Upper lobe of left lung (tissue), 6 donors: ENCODE measurements around the gene SNX13. TPM values are rescaled to one million over a fixed set of nuclear protein-coding genes. Genes with fewer than 3 reads are reported as not detected.

Source experiments
- ATAC-seq, 2 donors: fragments of 200-7000 bp; cut with Tn5 transposase; one replicate each; pipeline ENCODE4 v1.9.1; 2022; ENCODE audit warnings: mild to moderate bottlenecking in 2 of 2, moderate library complexity in 2 of 2; ENCODE audit not compliant: low FRiP score in 2 of 2
- DNase-seq, 2 donors: peaks; one replicate each; pipeline ENCODE4 v3.0.0-alpha.2; 2019 to 2020
- H3K27ac ChIP-seq, 4 donors: fragments of 200-600 bp; sonication (generic); one replicate each; pipeline ENCODE4 v1.5.1; 2016 to 2019
- H3K27me3 ChIP-seq, 4 donors: fragments of 200-600 bp; sonication (generic); one replicate each; pipeline ENCODE4 v1.5.1; 2017 to 2019
- H3K36me3 ChIP-seq, 4 donors: fragments of 200-600 bp; sonication (generic); one replicate each; pipeline ENCODE4 v1.5.1; 2016 to 2019
- H3K4me1 ChIP-seq, 4 donors: fragments of 200-600 bp; sonication (generic); one replicate each; pipeline ENCODE4 v1.5.1; 2018 to 2019
- H3K4me3 ChIP-seq, 4 donors: fragments of 200-600 bp; sonication (generic); one replicate each; pipeline ENCODE4 v1.5.1; 2017 to 2019; ENCODE audit warnings: mild to moderate bottlenecking in 2 of 4, moderate library complexity in 1 of 4
- H3K9me3 ChIP-seq, 4 donors: fragments of 200-600 bp; sonication (generic); one replicate each; pipeline ENCODE4 v1.5.1; 2018 to 2019
- EP300 ChIP-seq, 4 donors: sonication (generic); formaldehyde crosslinking; IDR thresholded peaks; one replicate each; pipeline ENCODE4 v1.5.1; 2017; ENCODE audit warnings: antibody characterized with exemption in 4 of 4, control low read depth in 2 of 4
- POLR2A ChIP-seq, 4 donors: fragments of 450-650 bp; IDR thresholded peaks; one replicate each; pipeline ENCODE4 v1.5.1; 2016 to 2017; ENCODE audit warnings: antibody characterized with exemption in 4 of 4, mild to moderate bottlenecking in 2 of 4
- POLR2AphosphoS5 ChIP-seq, 2 donors: sonication (generic); formaldehyde crosslinking; IDR thresholded peaks; one replicate each; pipeline ENCODE4 v1.5.1; 2017; ENCODE audit warnings: antibody characterized with exemption in 2 of 2
- WGBS, 2 donors: methylation state at CpG; one replicate each; pipeline ENCODE4 v1.1.5; 2017 to 2018; 5-methylcytosine and 5-hydroxymethylcytosine counted together
- total RNA-seq, 6 donors: library from RNA; depleted of rRNA in 4 of 6; stranded (reverse); fragments of >200 nt in 4 of 6; gene quantifications; one replicate each; pipeline versions ENCODE4 v1.1.0 to v1.2.1, GENCODE V29; 2016 to 2021
- TF ChIP-seq, protein P1 (sequence below), 6 experiments: fragments of 450-650 bp in 4 of 6; fragments of 200-600 bp in 2 of 6; sonication (generic) in 2 of 6; IDR thresholded peaks; one replicate each; pipeline ENCODE4 v1.5.1; 2016 to 2019; ENCODE audit warnings: antibody characterized with exemption in 6 of 6
- donor health status: DM: no; HTN: no; CAD: no; lungs with moderate emphysema.
- donor health status: DM: no; HTN: yes; CAD: no; lungs with severe emphysema.

SNX13 gene
- total RNA-seq, 6 donors from 2014 or later: 17.1 to 195 (median 53.3) TPM

DNA sequence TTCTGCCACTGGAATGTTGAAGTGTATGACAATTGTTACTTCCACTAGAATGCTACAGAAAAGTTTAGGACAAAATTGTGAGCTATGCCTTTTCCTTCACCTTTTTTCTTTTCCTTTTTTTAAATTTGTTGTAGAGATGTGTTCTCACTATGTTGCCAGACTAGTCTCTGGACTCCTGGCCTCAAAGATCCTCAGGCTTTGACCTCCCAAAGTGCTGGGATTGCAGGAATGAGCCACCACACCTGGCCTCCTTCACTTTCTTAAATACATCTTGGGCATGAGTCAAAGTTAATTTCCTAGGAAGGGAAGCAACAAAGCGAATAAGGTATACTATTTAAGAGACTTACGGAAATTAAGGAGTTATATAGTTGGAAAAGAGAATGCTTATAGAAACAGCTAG, 2.7 kb upstream of the SNX13 start:
- Histone ChIP-seq H3K4me1 (peaks cover 6 to 22% (median 9%) of the 10 kb centered on the region in 4 donors), H3K27me3 (no peaks in the 10 kb centered on the region), H3K9me3 (no peaks in the 10 kb centered on the region), H3K4me3 (no peak overlapping the region), H3K36me3 (no peaks in the 10 kb centered on the region), H3K27ac (no peak overlapping the region)
- DNase-seq (no peak), ATAC-seq (no peak)
- WGBS, 2 donors: 98% methylated on average over 2 of the region's 2 CpGs
- TF ChIP-seq POLR2AphosphoS5 (IDR thresholded peaks at IDR 0.05) (no peak), EP300 (IDR thresholded peaks at IDR 0.05) (no peak), POLR2A (IDR thresholded peaks at IDR 0.05) (no peak)
- TF ChIP-seq, protein P1, sequence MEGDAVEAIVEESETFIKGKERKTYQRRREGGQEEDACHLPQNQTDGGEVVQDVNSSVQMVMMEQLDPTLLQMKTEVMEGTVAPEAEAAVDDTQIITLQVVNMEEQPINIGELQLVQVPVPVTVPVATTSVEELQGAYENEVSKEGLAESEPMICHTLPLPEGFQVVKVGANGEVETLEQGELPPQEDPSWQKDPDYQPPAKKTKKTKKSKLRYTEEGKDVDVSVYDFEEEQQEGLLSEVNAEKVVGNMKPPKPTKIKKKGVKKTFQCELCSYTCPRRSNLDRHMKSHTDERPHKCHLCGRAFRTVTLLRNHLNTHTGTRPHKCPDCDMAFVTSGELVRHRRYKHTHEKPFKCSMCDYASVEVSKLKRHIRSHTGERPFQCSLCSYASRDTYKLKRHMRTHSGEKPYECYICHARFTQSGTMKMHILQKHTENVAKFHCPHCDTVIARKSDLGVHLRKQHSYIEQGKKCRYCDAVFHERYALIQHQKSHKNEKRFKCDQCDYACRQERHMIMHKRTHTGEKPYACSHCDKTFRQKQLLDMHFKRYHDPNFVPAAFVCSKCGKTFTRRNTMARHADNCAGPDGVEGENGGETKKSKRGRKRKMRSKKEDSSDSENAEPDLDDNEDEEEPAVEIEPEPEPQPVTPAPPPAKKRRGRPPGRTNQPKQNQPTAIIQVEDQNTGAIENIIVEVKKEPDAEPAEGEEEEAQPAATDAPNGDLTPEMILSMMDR (IDR thresholded peaks at IDR 0.05): no peak

DNA sequence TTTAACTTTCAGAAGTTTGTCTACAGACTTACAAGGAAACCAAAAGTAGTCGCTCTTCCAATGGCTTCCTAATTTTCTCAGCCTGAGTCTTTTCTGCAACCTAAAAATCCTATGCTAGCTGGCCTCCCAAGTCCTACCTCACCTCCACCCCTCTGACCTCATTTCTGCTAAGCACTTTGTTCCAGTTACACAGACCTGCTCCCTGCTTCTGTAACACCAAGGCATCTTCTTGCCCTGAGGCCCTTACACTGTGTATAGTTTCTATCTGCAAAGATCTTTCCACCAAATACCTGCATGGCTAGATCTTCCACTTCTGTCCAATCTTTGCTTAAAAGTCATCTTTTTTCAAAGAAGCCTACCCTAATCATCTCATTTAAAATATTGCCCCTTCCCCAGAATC, 1.9 kb upstream of the SNX13 start:
- Histone ChIP-seq H3K27me3 (no peaks in the 10 kb centered on the region), H3K27ac (no peak overlapping the region), H3K4me3 (no peak overlapping the region), H3K4me1 (peaks cover 12 to 29% (median 15%) of the 10 kb centered on the region in 4 donors), H3K9me3 (no peaks in the 10 kb centered on the region), H3K36me3 (no peaks in the 10 kb centered on the region)
- TF ChIP-seq POLR2AphosphoS5 (IDR thresholded peaks at IDR 0.05): no peak
- TF ChIP-seq, protein P1 (IDR thresholded peaks at IDR 0.05): no peak
- ATAC-seq (no peak), DNase-seq (no peak)
- WGBS, 2 donors: 89 to 100% methylated on average over 1 of the region's 1 CpG

DNA sequence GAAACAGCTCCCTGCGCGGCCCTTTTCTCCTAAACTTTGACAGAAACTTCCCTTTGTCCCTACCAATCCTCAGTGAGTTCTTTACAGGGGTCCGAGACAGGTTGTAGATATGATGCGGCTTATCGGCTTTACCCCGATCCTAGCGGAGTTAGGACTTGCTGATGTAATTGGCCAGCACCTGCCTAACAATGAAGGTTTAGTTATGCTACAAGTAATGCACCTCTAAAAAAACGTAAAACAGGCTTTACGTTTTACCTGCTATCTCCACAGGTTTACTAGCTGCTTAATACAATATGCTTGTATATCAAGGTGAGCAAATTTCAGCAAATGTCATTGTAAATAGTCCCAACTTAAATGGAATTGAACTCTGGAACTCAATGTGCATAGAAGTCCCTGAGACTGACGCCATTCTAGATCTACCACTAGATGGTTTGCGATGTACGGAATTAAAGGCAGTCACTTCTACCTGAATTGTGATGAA, 697 bp upstream of the SNX13 start:
- ATAC-seq: peak in 1 of 2 donors; percentile 3
- Histone ChIP-seq H3K27me3 (no peaks in the 10 kb centered on the region), H3K4me1 (peaks cover 15 to 37% (median 18%) of the 10 kb centered on the region in 4 donors), H3K36me3 (no peaks in the 10 kb centered on the region), H3K9me3 (no peaks in the 10 kb centered on the region), H3K27ac (peak overlapping the region; percentile 98 to 99 (median 98)), H3K4me3 (peak overlapping the region; percentile 72 to 89 (median 80))
- WGBS, 2 donors: 14 to 19% methylated on average over 12 of the region's 12 CpGs
- TF ChIP-seq POLR2A (IDR thresholded peaks at IDR 0.05): no peak
- TF ChIP-seq, protein P1 (IDR thresholded peaks at IDR 0.05): peak in 1 of 6 experiments; percentile 12
- no peak for DNase-seq

DNA sequence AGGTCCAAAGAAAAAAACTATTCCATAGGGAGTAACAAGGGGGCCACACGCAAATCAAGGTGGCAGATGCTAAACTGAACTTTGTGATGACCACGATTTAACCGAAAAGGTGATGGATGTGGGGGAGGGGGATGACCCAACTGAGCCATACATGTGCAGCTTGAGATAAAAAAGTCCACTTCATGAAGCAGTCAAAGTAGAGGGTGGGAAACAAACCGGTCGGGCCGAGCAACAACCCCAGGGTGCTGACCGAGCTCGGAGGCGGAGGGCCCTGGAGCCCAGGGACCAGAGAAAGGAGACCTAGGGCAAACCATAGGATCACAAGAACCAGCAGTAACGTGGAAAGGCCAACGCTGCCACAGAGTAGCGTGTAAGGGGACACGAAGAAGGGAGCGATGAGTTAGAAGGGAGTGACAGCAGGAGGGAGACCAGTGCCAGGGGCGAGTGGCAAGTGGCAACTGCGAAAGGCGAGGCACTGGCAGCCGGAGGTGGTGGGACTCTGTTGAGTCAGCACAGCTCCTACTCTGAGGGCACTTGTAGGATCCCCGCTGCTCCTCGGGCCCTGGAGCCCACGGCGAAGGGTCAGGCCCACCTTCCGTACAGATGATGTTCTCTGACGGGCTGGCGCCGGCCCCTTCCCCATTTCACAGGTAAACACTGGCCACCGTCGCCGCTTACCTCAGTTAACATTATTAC, 540 bp downstream of the SNX13 start:
- ATAC-seq (peak; percentile 79 to 85), DNase-seq (peak; percentile 57 to 69)
- 0 to 1% methylated on average over 28 to 29 of the region's 29 CpGs for WGBS, 2 donors
- no peak for TF ChIP-seq POLR2AphosphoS5 (IDR thresholded peaks at IDR 0.05)
- no peak for TF ChIP-seq POLR2A (IDR thresholded peaks at IDR 0.05)
- no peak for TF ChIP-seq EP300 (IDR thresholded peaks at IDR 0.05)
- TF ChIP-seq, protein P1 (IDR thresholded peaks at IDR 0.05): no peak
- no peaks in the 10 kb centered on the region for H3K36me3 ChIP-seq
- peaks cover 15 to 37% (median 20%) of the 10 kb centered on the region in 4 donors for H3K4me1 ChIP-seq
- H3K9me3 ChIP-seq: no peaks in the 10 kb centered on the region
- H3K27ac ChIP-seq: peak overlapping the region; percentile 98 to 99 (median 98)
- H3K4me3 ChIP-seq: peak overlapping the region; percentile 72 to 89 (median 80)
- no peaks in the 10 kb centered on the region for H3K27me3 ChIP-seq

DNA sequence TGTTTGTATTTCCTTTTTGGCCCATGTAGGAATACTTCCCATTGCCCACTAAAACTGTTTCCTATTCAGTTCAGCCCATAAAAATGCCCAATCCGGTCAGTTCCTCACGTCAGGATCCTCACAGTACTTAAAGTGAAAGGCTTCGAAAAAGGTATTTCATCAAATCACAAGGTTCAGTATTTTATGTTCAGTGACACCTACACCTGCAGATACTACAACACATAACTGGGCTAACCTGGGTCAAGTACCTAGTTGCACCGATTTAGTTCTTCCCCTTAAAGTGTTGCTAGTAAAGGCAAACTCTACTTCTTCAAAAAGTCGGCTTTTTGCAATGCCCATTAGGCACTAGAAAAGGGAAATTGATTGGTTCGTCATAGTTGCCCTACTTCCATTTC, 1.1 kb downstream of the SNX13 start:
- Histone ChIP-seq H3K4me3 (peak overlapping the region; percentile 72 to 89 (median 80)), H3K4me1 (peaks cover 15 to 37% (median 24%) of the 10 kb centered on the region in 4 donors), H3K27ac (peak overlapping the region; percentile 98 to 99 (median 98)), H3K9me3 (no peaks in the 10 kb centered on the region), H3K27me3 (no peaks in the 10 kb centered on the region), H3K36me3 (no peaks in the 10 kb centered on the region)
- 3 to 8% methylated on average over 6 of the region's 6 CpGs for WGBS, 2 donors
- DNase-seq (no peak), ATAC-seq (peak in 1 of 2 donors; percentile 15)
- TF ChIP-seq POLR2A (IDR thresholded peaks at IDR 0.05) (no peak), POLR2AphosphoS5 (IDR thresholded peaks at IDR 0.05) (no peak), EP300 (IDR thresholded peaks at IDR 0.05) (no peak)
- TF ChIP-seq, protein P1 (IDR thresholded peaks at IDR 0.05): no peak
